Measurements from ENCODE around the gene TTC28. TPM values are rescaled to one million over a fixed set of nuclear protein-coding genes. Genes with fewer than 3 reads are reported as not detected.

The TTC28 gene
- total RNA-seq, 3 donors from 2014 or later, result 9.6 to 32.3 (median 13.2) TPM

- Histone ChIP-seq H3K4me3 (no peak overlapping the region), H3K4me1 (ENCODE audit: low read depth) (no peaks in the 10 kb centered on the region), H3K36me3 (ENCODE audit: low read depth) (no peaks in the 10 kb centered on the region), H3K9me3 (no peaks in the 10 kb centered on the region)
- ATAC-seq (no peak), DNase-seq (no peak)
- TF ChIP-seq CTCF (IDR thresholded peaks at IDR 0.05), result no peak
- intact Hi-C loops (cut with DNase I, micrococcal nuclease), result no loop called here
Measured at GRCh38 chr22:28656181-28656580, 23.5 kb downstream of the TTC28 start.

- DNase-seq (no peak), ATAC-seq (no peak)
- intact Hi-C loops (cut with DNase I, micrococcal nuclease), result no loop called here
- TF ChIP-seq CTCF (IDR thresholded peaks at IDR 0.05), result no peak
- Histone ChIP-seq H3K36me3 (ENCODE audit: low read depth) (no peaks in the 10 kb centered on the region), H3K4me1 (ENCODE audit: low read depth) (no peaks in the 10 kb centered on the region), H3K9me3 (no peaks in the 10 kb centered on the region), H3K4me3 (no peak overlapping the region)
Measured at GRCh38 chr22:28650463-28650862, 29.2 kb downstream of the TTC28 start.

GRCh38 chr22:28648792-28649191 is 30.8 kb downstream of the TTC28 start:
- DNase-seq, result no peak
- H3K9me3 ChIP-seq, result no peaks in the 10 kb centered on the region
- H3K4me3 ChIP-seq, result no peak overlapping the region
- no peaks in the 10 kb centered on the region for H3K36me3 ChIP-seq (ENCODE audit: low read depth)
- no peak for ATAC-seq
- intact Hi-C loops (cut with DNase I, micrococcal nuclease), result no loop called here
- TF ChIP-seq CTCF (IDR thresholded peaks at IDR 0.05), result no peak
- H3K4me1 ChIP-seq (ENCODE audit: low read depth), result no peaks in the 10 kb centered on the region

- no peak for TF ChIP-seq CTCF (IDR thresholded peaks at IDR 0.05)
- DNase-seq, result no peak
- H3K9me3 ChIP-seq, result no peaks in the 10 kb centered on the region
- no peak for ATAC-seq
- H3K4me1 ChIP-seq (ENCODE audit: low read depth), result no peaks in the 10 kb centered on the region
- intact Hi-C loops (cut with DNase I, micrococcal nuclease), result no loop called here
- no peaks in the 10 kb centered on the region for H3K36me3 ChIP-seq (ENCODE audit: low read depth)
- H3K4me3 ChIP-seq, result no peak overlapping the region
Measured at GRCh38 chr22:28647216-28647615, 32.4 kb downstream of the TTC28 start.

GRCh38 chr22:28639321-28639720 is 40.3 kb downstream of the TTC28 start:
- no peak for TF ChIP-seq CTCF (IDR thresholded peaks at IDR 0.05)
- Histone ChIP-seq H3K4me1 (ENCODE audit: low read depth) (peaks cover 3% of the 10 kb centered on the region), H3K9me3 (no peaks in the 10 kb centered on the region), H3K36me3 (ENCODE audit: low read depth) (no peaks in the 10 kb centered on the region), H3K4me3 (no peak overlapping the region)
- intact Hi-C loops (cut with DNase I, micrococcal nuclease), result no loop called here
- ATAC-seq (no peak), DNase-seq (no peak)

- H3K4me1 ChIP-seq (ENCODE audit: low read depth), result peaks cover 3% of the 10 kb centered on the region
- H3K36me3 ChIP-seq (ENCODE audit: low read depth), result no peaks in the 10 kb centered on the region
- intact Hi-C loops (cut with DNase I, micrococcal nuclease), result no loop called here
- DNase-seq (peak in 1 of 3 donors; percentile 10), ATAC-seq (peak; percentile 40)
- H3K4me3 ChIP-seq, result no peak overlapping the region
- TF ChIP-seq CTCF (IDR thresholded peaks at IDR 0.05), result no peak
- no peaks in the 10 kb centered on the region for H3K9me3 ChIP-seq
Measured at GRCh38 chr22:28637225-28637624, 42.4 kb downstream of the TTC28 start.

All from mucosa of descending colon (tissue), 3 donors.